Caco-2 (cell line): ENCODE results near the gene FBXW4. TPM values are rescaled to one million over a fixed set of nuclear protein-coding genes. Genes with fewer than 3 reads are reported as not detected.

Experiments
- BruUV-seq: library from RNA; stranded (reverse); fragments of 400-500 nt; replicated peaks from 2 replicates; lab custom pipeline; 2021; lab: Mats Ljungman, UMichigan
- CTCF ChIA-PET: fragments of 300-600 bp; sonication (Branson Sonifier 250); formaldehyde crosslinking; loops from one replicate; lab custom pipeline; 2022; ENCODE audit warnings: antibody characterized with exemption; lab: Charles Lee
- POLR2A ChIA-PET: fragments of 300-600 bp; sonication (Branson Sonifier 250); formaldehyde crosslinking; loops from one replicate; lab custom pipeline; 2022; ENCODE audit warnings: antibody characterized with exemption; lab: Charles Lee
- DNase-seq, 2 experiments: peaks; one replicate each; pipeline versions ENCODE4 v3.0.0 to v3.0.0-alpha.2; 2020 to 2022
- H3K27me3 ChIP-seq: replicated peaks from 2 replicates; pipeline ENCODE4 v1.6.0; 2011; ENCODE audit warnings: low read length; ENCODE audit not compliant: control insufficient read depth, insufficient read depth
- H3K36me3 ChIP-seq: 2 replicates; pipeline ENCODE4 v1.5.1; 2011; ENCODE audit warnings: low read length; ENCODE audit not compliant: control insufficient read depth, insufficient read depth
- H3K4me1 ChIP-seq: fragments of 250-450 bp; sonication (Bioruptor Pico); 2 replicates; pipeline ENCODE4 v1.5.1; 2020; ENCODE audit warnings: mild to moderate bottlenecking
- H3K4me3 ChIP-seq: 2 replicates; pipeline ENCODE4 v1.5.1; 2011; ENCODE audit warnings: low read depth, mild to moderate bottlenecking, control low read depth, low read length
- H3K9me3 ChIP-seq: fragments of 250-450 bp; sonication (Bioruptor Pico); 2 replicates; pipeline ENCODE4 v1.5.1; 2020; ENCODE audit warnings: mild to moderate bottlenecking, moderate library complexity
- H3K27ac Mint-ChIP-seq: one replicate; pipeline ENCODE4 v1.8.0; 2022; ENCODE audit warnings: mixed read lengths; ENCODE audit not compliant: unreplicated experiment
- H3K27me3 Mint-ChIP-seq: one replicate; pipeline ENCODE4 v1.8.0; 2022; ENCODE audit warnings: mixed read lengths; ENCODE audit not compliant: insufficient read depth, unreplicated experiment
- H3K36me3 Mint-ChIP-seq: one replicate; pipeline ENCODE4 v1.8.0; 2022; ENCODE audit warnings: mild to moderate bottlenecking, mixed read lengths; ENCODE audit not compliant: insufficient read depth, unreplicated experiment
- H3K4me1 Mint-ChIP-seq: one replicate; pipeline ENCODE4 v1.8.0; 2022; ENCODE audit warnings: low read depth, mixed read lengths; ENCODE audit not compliant: unreplicated experiment
- H3K4me3 Mint-ChIP-seq: one replicate; pipeline ENCODE4 v1.8.0; 2022; ENCODE audit warnings: mild to moderate bottlenecking, moderate library complexity, mixed read lengths; ENCODE audit not compliant: unreplicated experiment
- H3K9me3 Mint-ChIP-seq: one replicate; pipeline ENCODE4 v1.8.0; 2022; ENCODE audit warnings: mixed read lengths; ENCODE audit not compliant: unreplicated experiment
- intact Hi-C: fragments of 100-400 bp; cut with micrococcal nuclease; formaldehyde crosslinking; loops from one replicate; pipeline ENCODE4 v1.10.0; 2022; ENCODE audit not compliant: unreplicated experiment
- total RNA-seq: library from RNA; stranded (reverse); gene quantifications from 2 replicates; pipeline ENCODE4 v1.2.3, GENCODE V29; 2022
- TF ChIP-seq, protein P1 (sequence below), 2 experiments: fragments of 200-600 bp in 1 of 2; IDR thresholded peaks; 1 replicate in 1 of 2; 2 replicates in 1 of 2; pipeline versions ENCODE4 v1.5.1 to v1.8.0; 2011 to 2022; ENCODE audit warnings: antibody characterized with exemption in 1 of 2, control low read depth in 1 of 2, inconsistent platforms in 1 of 2, low read depth in 1 of 2, low read length in 1 of 2, mild to moderate bottlenecking in 1 of 2, moderate library complexity in 1 of 2; ENCODE audit not compliant: insufficient read depth in 1 of 2, severe bottlenecking in 1 of 2, unreplicated experiment in 1 of 2

The FBXW4 gene
- total RNA-seq, 1 experiment from 2014 or later = 44.0 TPM

GRCh38 chr10:101736666-101737065 lies 41.7 kb upstream of the FBXW4 start:
- Mint-ChIP-seq H3K9me3 (no peaks in the 10 kb centered on the region), H3K27ac (no peak overlapping the region), H3K4me3 (no peak overlapping the region), H3K4me1 (no peaks in the 10 kb centered on the region), H3K27me3 (peaks cover 2% of the 10 kb centered on the region), H3K36me3 (no peaks in the 10 kb centered on the region)
- H3K36me3 ChIP-seq = no peaks in the 10 kb centered on the region
- H3K9me3 ChIP-seq = no peaks in the 10 kb centered on the region
- no TSS peak for BruUV-seq
- ChIA-PET CTCF (no interaction called here), POLR2A (no interaction called here)
- intact Hi-C loops = no loop called here
- H3K27me3 ChIP-seq = no peaks in the 10 kb centered on the region
- DNase-seq = no peak
- no peak overlapping the region for H3K4me3 ChIP-seq
- TF ChIP-seq, protein P1, sequence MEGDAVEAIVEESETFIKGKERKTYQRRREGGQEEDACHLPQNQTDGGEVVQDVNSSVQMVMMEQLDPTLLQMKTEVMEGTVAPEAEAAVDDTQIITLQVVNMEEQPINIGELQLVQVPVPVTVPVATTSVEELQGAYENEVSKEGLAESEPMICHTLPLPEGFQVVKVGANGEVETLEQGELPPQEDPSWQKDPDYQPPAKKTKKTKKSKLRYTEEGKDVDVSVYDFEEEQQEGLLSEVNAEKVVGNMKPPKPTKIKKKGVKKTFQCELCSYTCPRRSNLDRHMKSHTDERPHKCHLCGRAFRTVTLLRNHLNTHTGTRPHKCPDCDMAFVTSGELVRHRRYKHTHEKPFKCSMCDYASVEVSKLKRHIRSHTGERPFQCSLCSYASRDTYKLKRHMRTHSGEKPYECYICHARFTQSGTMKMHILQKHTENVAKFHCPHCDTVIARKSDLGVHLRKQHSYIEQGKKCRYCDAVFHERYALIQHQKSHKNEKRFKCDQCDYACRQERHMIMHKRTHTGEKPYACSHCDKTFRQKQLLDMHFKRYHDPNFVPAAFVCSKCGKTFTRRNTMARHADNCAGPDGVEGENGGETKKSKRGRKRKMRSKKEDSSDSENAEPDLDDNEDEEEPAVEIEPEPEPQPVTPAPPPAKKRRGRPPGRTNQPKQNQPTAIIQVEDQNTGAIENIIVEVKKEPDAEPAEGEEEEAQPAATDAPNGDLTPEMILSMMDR (IDR thresholded peaks at IDR 0.05; ENCODE audit: insufficient read depth in 1 of 2, low read depth in 1 of 2, low read length in 1 of 2, severe bottlenecking in 1 of 2, unreplicated experiment in 1 of 2) = no peak
- no peaks in the 10 kb centered on the region for H3K4me1 ChIP-seq

DNA sequence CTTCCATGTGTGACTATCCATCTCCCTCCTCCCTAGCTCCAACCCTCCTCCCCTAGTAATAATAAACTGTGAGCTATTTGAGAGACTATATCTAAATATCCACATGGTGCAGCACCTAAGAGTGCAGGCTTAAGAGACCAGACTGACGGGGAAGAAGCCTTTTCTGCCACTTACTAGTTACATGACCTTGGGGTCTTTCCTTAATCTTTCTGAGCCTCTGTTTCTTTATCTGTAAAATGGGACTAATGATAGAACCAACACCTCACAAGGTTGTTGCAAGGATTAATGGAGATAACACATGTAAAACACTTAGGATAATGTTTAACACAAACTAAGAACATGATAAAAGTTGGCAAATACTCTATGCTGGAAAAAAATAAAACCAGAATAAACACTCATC lies 37.1 kb upstream of the FBXW4 start:
- ChIA-PET CTCF (no interaction called here), POLR2A (no interaction called here)
- no peaks in the 10 kb centered on the region for H3K9me3 Mint-ChIP-seq
- intact Hi-C loops = no loop called here
- Histone ChIP-seq H3K4me3 (no peak overlapping the region), H3K4me1 (no peaks in the 10 kb centered on the region), H3K27me3 (no peaks in the 10 kb centered on the region), H3K9me3 (no peaks in the 10 kb centered on the region), H3K36me3 (no peaks in the 10 kb centered on the region)
- H3K36me3 Mint-ChIP-seq = peaks cover 5% of the 10 kb centered on the region
- peaks cover 2% of the 10 kb centered on the region for H3K27me3 Mint-ChIP-seq
- BruUV-seq = no TSS peak
- TF ChIP-seq, protein P1 (IDR thresholded peaks at IDR 0.05; ENCODE audit: insufficient read depth in 1 of 2, low read depth in 1 of 2, low read length in 1 of 2, severe bottlenecking in 1 of 2, unreplicated experiment in 1 of 2) = no peak
- no peak for DNase-seq
- H3K4me3 Mint-ChIP-seq = no peak overlapping the region
- H3K27ac Mint-ChIP-seq = no peak overlapping the region
- no peaks in the 10 kb centered on the region for H3K4me1 Mint-ChIP-seq

- Mint-ChIP-seq H3K27me3 (no peaks in the 10 kb centered on the region), H3K36me3 (peaks cover 12% of the 10 kb centered on the region), H3K4me1 (peaks cover 20% of the 10 kb centered on the region), H3K27ac (peak overlapping the region; percentile 28), H3K4me3 (no peak overlapping the region), H3K9me3 (no peaks in the 10 kb centered on the region)
- Histone ChIP-seq H3K9me3 (no peaks in the 10 kb centered on the region), H3K4me3 (no peak overlapping the region), H3K27me3 (no peaks in the 10 kb centered on the region), H3K4me1 (peaks cover 20% of the 10 kb centered on the region), H3K36me3 (no peaks in the 10 kb centered on the region)
- BruUV-seq = no TSS peak
- CTCF ChIA-PET = no interaction called here
- no peak for DNase-seq
- intact Hi-C loops = loop anchor here (5.0 kb wide), 1 partner anchor 51 kb away; the partner anchor contains the start of gene FGF8
- TF ChIP-seq, protein P1 (IDR thresholded peaks at IDR 0.05; ENCODE audit: insufficient read depth in 1 of 2, low read depth in 1 of 2, low read length in 1 of 2, severe bottlenecking in 1 of 2, unreplicated experiment in 1 of 2) = no peak
- POLR2A ChIA-PET = no interaction called here
These were observed 31.1 kb upstream of the FBXW4 start for GRCh38 chr10:101726115-101726387.
